Liver (tissue), 9 donors: ENCODE measurements around the gene PDXK. TPM values are rescaled to one million over a fixed set of nuclear protein-coding genes. Genes with fewer than 3 reads are reported as not detected.

Source experiments
- DNase-seq: peaks from one replicate; pipeline ENCODE4 v3.0.0-alpha.2; 2017; ENCODE audit warnings: low spot score
- H3K27ac ChIP-seq, 2 donors: one replicate each; pipeline ENCODE4 v1.7.0; 2013; ENCODE audit warnings: inconsistent platforms in 2 of 2, low read length in 2 of 2, control low read depth in 1 of 2, low read depth in 1 of 2, mild to moderate bottlenecking in 1 of 2
- H3K27me3 ChIP-seq, 4 donors: one replicate each; pipeline versions ENCODE4 v1.6.1 to v1.7.0; 2013; ENCODE audit warnings: low read length in 3 of 4, inconsistent platforms in 1 of 4, mild to moderate bottlenecking in 1 of 4, moderate library complexity in 1 of 4; ENCODE audit not compliant: control insufficient read depth in 4 of 4, insufficient read depth in 4 of 4
- H3K36me3 ChIP-seq, 4 donors: one replicate each; pipeline versions ENCODE4 v1.6.1 to v1.7.0; 2013; ENCODE audit warnings: low read length in 3 of 4, mild to moderate bottlenecking in 3 of 4, low read depth in 1 of 4, moderate library complexity in 1 of 4; ENCODE audit not compliant: control insufficient read depth in 4 of 4, insufficient read depth in 3 of 4
- H3K4me1 ChIP-seq, 4 donors: one replicate each; pipeline versions ENCODE4 v1.6.1 to v1.7.0; 2013; ENCODE audit warnings: low read length in 3 of 4, mild to moderate bottlenecking in 3 of 4, moderate library complexity in 1 of 4; ENCODE audit not compliant: control insufficient read depth in 4 of 4, insufficient read depth in 4 of 4
- H3K4me3 ChIP-seq, 3 donors: one replicate each; pipeline versions ENCODE4 v1.6.1 to v1.7.0; 2013; ENCODE audit warnings: low read length in 3 of 3, control low read depth in 1 of 3, low read depth in 1 of 3, mild to moderate bottlenecking in 1 of 3
- H3K9ac ChIP-seq, 2 donors: one replicate each; pipeline ENCODE4 v1.7.0; 2013; ENCODE audit warnings: low read length in 2 of 2, mild to moderate bottlenecking in 2 of 2, moderate library complexity in 2 of 2, control low read depth in 1 of 2, low read depth in 1 of 2
- H3K9me3 ChIP-seq, 4 donors: one replicate each; pipeline versions ENCODE4 v1.6.1 to v1.7.0; 2013; ENCODE audit warnings: low read length in 3 of 4; ENCODE audit not compliant: control insufficient read depth in 4 of 4
- EGR1 ChIP-seq, 2 donors: IDR thresholded peaks; 2 replicates each; pipeline ENCODE4 v1.6.1; 2016 to 2018; ENCODE audit warnings: antibody characterized with exemption in 2 of 2, low read depth in 2 of 2
- FOXA1 ChIP-seq: IDR thresholded peaks from 2 replicates; pipeline ENCODE4 v1.6.1; 2016; ENCODE audit warnings: antibody characterized with exemption
- FOXA2 ChIP-seq: IDR thresholded peaks from 2 replicates; pipeline ENCODE4 v1.6.1; 2016; ENCODE audit warnings: antibody characterized with exemption
- GABPA ChIP-seq, 2 donors: IDR thresholded peaks in 1 of 2; conservative IDR thresholded peaks in 1 of 2; 2 replicates each; pipeline ENCODE4 v1.6.1; 2016; ENCODE audit warnings: antibody characterized with exemption in 2 of 2, mild to moderate bottlenecking in 1 of 2, moderate library complexity in 1 of 2
- HNF4A ChIP-seq, 2 donors: conservative IDR thresholded peaks; 2 replicates each; pipeline ENCODE4 v1.6.1; 2016; ENCODE audit warnings: antibody characterized with exemption in 2 of 2, mild to moderate bottlenecking in 2 of 2
- HNF4G ChIP-seq: IDR thresholded peaks from 2 replicates; pipeline ENCODE4 v1.6.1; 2016; ENCODE audit warnings: antibody characterized with exemption
- NR2F2 ChIP-seq: IDR thresholded peaks from 2 replicates; pipeline ENCODE4 v1.6.1; 2016; ENCODE audit warnings: antibody characterized with exemption
- RAD21 ChIP-seq, 2 donors: IDR thresholded peaks; 2 replicates each; pipeline ENCODE4 v1.6.1; 2016; ENCODE audit warnings: antibody characterized with exemption in 2 of 2, mild to moderate bottlenecking in 2 of 2
- RXRA ChIP-seq, 2 donors: IDR thresholded peaks; 2 replicates each; pipeline ENCODE4 v1.6.1; 2017 to 2018; ENCODE audit warnings: antibody characterized with exemption in 2 of 2, mild to moderate bottlenecking in 1 of 2
- SP1 ChIP-seq: IDR thresholded peaks from 2 replicates; pipeline ENCODE4 v1.6.1; 2018; ENCODE audit warnings: antibody characterized with exemption, mild to moderate bottlenecking
- YY1 ChIP-seq: IDR thresholded peaks from 2 replicates; pipeline ENCODE4 v1.6.1; 2016; ENCODE audit warnings: antibody characterized with exemption, mild to moderate bottlenecking
- WGBS: extraction: QIAGEN DNeasy Blood & Tissue Kit; methylation state at CpG from one replicate; pipeline ENCODE4 v1.1.7; 2013; 5-methylcytosine and 5-hydroxymethylcytosine counted together
- polyA plus RNA-seq, 2 donors: library from polyadenylated mRNA; stranded (reverse) in 1 of 2; unstranded in 1 of 2; fragments of 200-250 nt in 1 of 2; fragments of >200 nt in 1 of 2; fragmentation: Nextera tagmentation in 1 of 2; extraction: Ambion mirVana in 1 of 2; gene quantifications; one replicate each; pipeline versions ENCODE4 v1.2.1 to v1.2.3, GENCODE V29; 2013 to 2015
- total RNA-seq, 2 donors: library from RNA; depleted of rRNA; stranded (reverse); fragments of >200 nt; gene quantifications; one replicate each; pipeline ENCODE4 v1.2.3, GENCODE V29; 2014
- TF ChIP-seq, protein P1 (sequence below): IDR thresholded peaks from 2 replicates; pipeline ENCODE4 v1.6.1; 2016; ENCODE audit warnings: antibody characterized with exemption
- TF ChIP-seq, protein P2 (sequence below): IDR thresholded peaks from 2 replicates; pipeline ENCODE4 v1.6.1; 2016; ENCODE audit warnings: antibody characterized with exemption, mild to moderate bottlenecking
- TF ChIP-seq, protein P3 (sequence below): fragments of 150-350 bp; IDR thresholded peaks from 2 replicates; pipeline ENCODE4 v1.5.1; 2017; ENCODE audit warnings: improper control_type of control experiment, low read depth, low read length; ENCODE audit not compliant: missing input control
- TF ChIP-seq, protein P4 (sequence below): IDR thresholded peaks from 2 replicates; pipeline ENCODE4 v1.6.1; 2016; ENCODE audit warnings: antibody characterized with exemption
- donor health status: healthy.
- donor health status: healthy.
- donor health status: healthy.
- donor health status: healthy.
- donor health status: healthy.

Gene PDXK
- total and polyA plus RNA-seq, 4 donors, result 20.5 to 104 (median 34.9) TPM

DNA sequence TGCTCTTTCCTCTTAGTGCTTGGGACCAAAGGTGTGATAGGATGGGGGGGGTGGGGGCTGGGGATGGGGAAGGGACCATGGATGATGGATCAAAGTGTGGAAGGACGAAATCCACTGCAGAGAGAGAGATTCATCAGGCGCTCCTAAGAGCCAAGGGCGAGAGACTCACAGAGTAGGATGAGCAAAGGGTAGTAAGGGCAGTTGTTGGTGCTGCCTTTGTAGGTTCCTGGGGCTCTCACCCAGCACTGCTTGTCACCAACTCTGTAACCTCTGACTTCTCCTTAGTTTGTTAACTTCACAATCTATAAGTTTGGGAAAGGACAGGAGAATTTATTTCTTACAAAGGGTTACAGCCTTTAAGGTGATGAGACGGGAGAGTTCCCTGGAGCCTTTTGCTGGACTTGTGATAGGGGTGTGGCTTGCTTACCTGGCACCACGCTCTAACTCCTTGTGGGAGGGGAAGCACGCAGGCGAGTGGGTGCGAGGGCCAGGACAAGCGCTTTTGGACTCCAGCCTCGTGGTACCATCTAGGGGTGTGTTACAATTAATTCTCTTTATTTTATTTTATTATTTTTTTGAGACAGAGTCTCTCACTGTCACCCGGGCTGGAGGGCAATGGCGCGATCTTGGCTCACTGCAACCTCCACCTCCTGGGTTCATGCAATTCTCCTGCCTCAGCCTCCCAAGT lies 1.6 kb upstream of the PDXK start:
- H3K9ac ChIP-seq, result no peak overlapping the region
- TF ChIP-seq, protein P1, sequence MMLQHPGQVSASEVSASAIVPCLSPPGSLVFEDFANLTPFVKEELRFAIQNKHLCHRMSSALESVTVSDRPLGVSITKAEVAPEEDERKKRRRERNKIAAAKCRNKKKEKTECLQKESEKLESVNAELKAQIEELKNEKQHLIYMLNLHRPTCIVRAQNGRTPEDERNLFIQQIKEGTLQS, result no peak
- TF ChIP-seq EGR1 (IDR thresholded peaks at IDR 0.05; ENCODE audit: low read depth in 2 of 2), result no peak
- no peak for TF ChIP-seq GABPA (IDR thresholded peaks at IDR 0.05 in 1 of 2, conservative IDR thresholded peaks at IDR 0.05 in 1 of 2)
- TF ChIP-seq, protein P2, sequence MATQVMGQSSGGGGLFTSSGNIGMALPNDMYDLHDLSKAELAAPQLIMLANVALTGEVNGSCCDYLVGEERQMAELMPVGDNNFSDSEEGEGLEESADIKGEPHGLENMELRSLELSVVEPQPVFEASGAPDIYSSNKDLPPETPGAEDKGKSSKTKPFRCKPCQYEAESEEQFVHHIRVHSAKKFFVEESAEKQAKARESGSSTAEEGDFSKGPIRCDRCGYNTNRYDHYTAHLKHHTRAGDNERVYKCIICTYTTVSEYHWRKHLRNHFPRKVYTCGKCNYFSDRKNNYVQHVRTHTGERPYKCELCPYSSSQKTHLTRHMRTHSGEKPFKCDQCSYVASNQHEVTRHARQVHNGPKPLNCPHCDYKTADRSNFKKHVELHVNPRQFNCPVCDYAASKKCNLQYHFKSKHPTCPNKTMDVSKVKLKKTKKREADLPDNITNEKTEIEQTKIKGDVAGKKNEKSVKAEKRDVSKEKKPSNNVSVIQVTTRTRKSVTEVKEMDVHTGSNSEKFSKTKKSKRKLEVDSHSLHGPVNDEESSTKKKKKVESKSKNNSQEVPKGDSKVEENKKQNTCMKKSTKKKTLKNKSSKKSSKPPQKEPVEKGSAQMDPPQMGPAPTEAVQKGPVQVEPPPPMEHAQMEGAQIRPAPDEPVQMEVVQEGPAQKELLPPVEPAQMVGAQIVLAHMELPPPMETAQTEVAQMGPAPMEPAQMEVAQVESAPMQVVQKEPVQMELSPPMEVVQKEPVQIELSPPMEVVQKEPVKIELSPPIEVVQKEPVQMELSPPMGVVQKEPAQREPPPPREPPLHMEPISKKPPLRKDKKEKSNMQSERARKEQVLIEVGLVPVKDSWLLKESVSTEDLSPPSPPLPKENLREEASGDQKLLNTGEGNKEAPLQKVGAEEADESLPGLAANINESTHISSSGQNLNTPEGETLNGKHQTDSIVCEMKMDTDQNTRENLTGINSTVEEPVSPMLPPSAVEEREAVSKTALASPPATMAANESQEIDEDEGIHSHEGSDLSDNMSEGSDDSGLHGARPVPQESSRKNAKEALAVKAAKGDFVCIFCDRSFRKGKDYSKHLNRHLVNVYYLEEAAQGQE, result no peak
- no peak for TF ChIP-seq RXRA (IDR thresholded peaks at IDR 0.05)
- TF ChIP-seq SP1, result no peak
- TF ChIP-seq HNF4A (conservative IDR thresholded peaks at IDR 0.05), result no peak
- no peak overlapping the region for H3K27ac ChIP-seq
- H3K4me1 ChIP-seq, result peaks cover 9 to 28% (median 19%) of the 10 kb centered on the region in 4 donors
- no peaks in the 10 kb centered on the region for H3K9me3 ChIP-seq
- DNase-seq, result no peak
- no peaks in the 10 kb centered on the region for H3K36me3 ChIP-seq
- no peak overlapping the region for H3K4me3 ChIP-seq
- WGBS, result 91% methylated on average over 13 of the region's 13 CpGs
- H3K27me3 ChIP-seq, result no peaks in the 10 kb centered on the region

DNA sequence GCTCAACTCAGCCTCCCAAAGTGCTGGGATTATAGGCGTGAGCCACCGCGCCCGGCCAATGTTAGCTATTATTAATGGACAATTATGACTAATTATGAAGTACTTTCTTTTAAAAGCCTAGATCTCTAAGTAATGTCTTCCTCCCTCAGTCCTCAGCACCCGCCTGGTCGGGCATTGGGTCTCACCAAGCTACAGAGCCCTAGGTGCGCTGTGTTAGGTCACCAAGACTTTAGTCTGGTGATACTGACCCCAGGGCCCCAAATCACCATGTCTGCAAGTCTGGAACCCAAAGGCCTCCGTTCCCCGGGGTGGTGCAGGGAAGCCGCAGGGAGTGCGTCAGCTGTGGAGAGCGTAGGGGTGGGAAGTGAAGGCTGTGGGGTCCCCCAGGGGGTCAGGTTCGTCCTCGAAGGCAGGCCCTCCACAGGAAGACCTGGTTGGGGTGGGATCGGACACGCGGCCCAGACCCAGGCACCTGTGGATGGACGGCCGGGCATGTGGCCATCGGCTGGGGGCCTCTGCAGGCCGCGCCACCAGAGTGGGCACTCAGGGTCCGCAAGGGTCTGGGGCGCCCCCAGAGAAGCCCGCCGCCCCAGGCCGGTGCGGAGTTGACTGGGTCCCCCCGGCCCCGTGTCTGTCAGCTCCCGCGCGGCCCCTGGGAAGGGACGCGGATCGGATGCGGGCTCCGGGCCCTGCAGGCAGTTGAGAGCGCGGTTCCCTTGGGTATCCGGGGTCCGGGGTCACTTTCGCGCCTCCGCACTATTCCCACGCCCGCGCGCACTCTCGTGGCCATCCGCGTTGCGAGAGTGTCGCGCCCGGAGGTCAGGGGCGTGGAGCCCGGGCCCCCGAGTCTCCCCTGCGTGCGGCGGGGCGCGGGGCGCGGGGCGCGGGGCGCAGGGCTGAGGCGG lies 710 bp upstream of the PDXK start:
- no peaks in the 10 kb centered on the region for H3K36me3 ChIP-seq
- H3K9me3 ChIP-seq, result no peaks in the 10 kb centered on the region
- no peak overlapping the region for H3K27ac ChIP-seq
- H3K9ac ChIP-seq, result peak overlapping the region in 1 of 2 donors; percentile 50
- no peak for DNase-seq
- no peaks in the 10 kb centered on the region for H3K27me3 ChIP-seq
- no peak for TF ChIP-seq RAD21 (IDR thresholded peaks at IDR 0.05)
- TF ChIP-seq, protein P3, sequence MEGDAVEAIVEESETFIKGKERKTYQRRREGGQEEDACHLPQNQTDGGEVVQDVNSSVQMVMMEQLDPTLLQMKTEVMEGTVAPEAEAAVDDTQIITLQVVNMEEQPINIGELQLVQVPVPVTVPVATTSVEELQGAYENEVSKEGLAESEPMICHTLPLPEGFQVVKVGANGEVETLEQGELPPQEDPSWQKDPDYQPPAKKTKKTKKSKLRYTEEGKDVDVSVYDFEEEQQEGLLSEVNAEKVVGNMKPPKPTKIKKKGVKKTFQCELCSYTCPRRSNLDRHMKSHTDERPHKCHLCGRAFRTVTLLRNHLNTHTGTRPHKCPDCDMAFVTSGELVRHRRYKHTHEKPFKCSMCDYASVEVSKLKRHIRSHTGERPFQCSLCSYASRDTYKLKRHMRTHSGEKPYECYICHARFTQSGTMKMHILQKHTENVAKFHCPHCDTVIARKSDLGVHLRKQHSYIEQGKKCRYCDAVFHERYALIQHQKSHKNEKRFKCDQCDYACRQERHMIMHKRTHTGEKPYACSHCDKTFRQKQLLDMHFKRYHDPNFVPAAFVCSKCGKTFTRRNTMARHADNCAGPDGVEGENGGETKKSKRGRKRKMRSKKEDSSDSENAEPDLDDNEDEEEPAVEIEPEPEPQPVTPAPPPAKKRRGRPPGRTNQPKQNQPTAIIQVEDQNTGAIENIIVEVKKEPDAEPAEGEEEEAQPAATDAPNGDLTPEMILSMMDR, result no peak
- TF ChIP-seq GABPA (IDR thresholded peaks at IDR 0.05 in 1 of 2, conservative IDR thresholded peaks at IDR 0.05 in 1 of 2), result no peak
- no peak for TF ChIP-seq YY1
- TF ChIP-seq SP1, result no peak
- no peak for TF ChIP-seq HNF4G
- TF ChIP-seq, protein P1, result no peak
- TF ChIP-seq RXRA (IDR thresholded peaks at IDR 0.05), result no peak
- TF ChIP-seq, protein P2, result no peak
- TF ChIP-seq, protein P4, sequence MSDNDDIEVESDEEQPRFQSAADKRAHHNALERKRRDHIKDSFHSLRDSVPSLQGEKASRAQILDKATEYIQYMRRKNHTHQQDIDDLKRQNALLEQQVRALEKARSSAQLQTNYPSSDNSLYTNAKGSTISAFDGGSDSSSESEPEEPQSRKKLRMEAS, result no peak
- TF ChIP-seq NR2F2, result no peak
- no peak for TF ChIP-seq FOXA1
- no peak for TF ChIP-seq FOXA2
- peaks cover 9 to 25% (median 16%) of the 10 kb centered on the region in 4 donors for H3K4me1 ChIP-seq
- 31% methylated on average over 70 of the region's 70 CpGs for WGBS
- H3K4me3 ChIP-seq, result peak overlapping the region; percentile 71 to 83 (median 83)
